GM19023 (cell line): ENCODE results near the gene ZIC2.

ENCODE experiments used
- ATAC-seq: cut with Tn5 transposase; IDR thresholded peaks from one replicate; pipeline ENCODE4 v1.9.1; 2021; ENCODE audit warnings: mild to moderate bottlenecking, moderate library complexity; ENCODE audit not compliant: unreplicated experiment

Gene ZIC2

GRCh38 chr13:99984461-99985240 lies 3.1 kb downstream of the ZIC2 start:
- ATAC-seq: no peak

- ATAC-seq: no peak
Measured at GRCh38 chr13:99985241-99985874, 3.8 kb downstream of the ZIC2 start.

- ATAC-seq: no peak
Measured at GRCh38 chr13:99985886-99986527, 4.4 kb downstream of the ZIC2 start.

- no peak for ATAC-seq
Measured at GRCh38 chr13:99986741-99987140, 5.2 kb downstream of the ZIC2 start.

DNA sequence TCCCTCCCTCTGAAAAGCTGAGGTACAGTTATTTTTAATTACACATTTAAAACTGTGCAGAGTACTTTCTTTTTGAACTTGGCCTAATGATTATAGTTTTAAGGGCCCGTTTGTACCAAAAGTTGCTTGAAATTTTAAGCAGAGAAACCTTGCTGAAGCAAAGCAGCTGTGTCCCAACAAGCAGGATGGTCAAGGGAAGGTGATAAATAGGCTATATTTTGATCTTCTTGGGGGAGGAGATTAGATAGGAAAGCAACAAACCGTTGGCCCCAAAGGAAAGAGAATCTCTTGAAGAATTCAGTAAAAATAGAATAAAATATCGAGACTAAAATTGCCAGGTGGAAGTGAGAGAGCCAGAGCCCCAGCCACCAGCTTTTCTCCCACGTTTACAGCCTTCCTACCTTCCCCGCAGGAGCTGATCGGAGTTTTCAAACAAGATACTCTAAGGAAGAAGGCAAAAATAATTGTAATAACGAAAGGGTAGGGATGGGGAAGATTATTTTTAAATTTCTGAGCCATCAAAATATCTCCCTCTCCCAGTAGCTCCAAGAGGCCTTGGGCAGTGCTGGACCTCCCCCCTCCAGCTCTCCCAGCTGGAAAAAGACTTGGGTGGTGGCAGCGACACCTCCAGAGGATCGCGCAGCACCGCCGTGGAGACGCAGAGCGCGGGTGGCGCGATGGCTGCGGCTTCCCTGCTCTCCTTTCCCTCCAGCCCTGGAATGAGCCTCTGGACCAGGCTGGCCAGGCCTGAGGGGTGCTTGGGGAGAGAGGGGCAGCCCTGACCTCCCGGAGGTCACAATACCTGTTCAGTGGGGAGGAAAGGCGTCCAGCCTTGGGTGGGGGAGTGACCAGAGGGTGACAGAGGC lies 5.8 kb downstream of the ZIC2 start:
- no peak for ATAC-seq

- no peak for ATAC-seq
Measured at GRCh38 chr13:99988529-99989275, 7.1 kb downstream of the ZIC2 start.

DNA sequence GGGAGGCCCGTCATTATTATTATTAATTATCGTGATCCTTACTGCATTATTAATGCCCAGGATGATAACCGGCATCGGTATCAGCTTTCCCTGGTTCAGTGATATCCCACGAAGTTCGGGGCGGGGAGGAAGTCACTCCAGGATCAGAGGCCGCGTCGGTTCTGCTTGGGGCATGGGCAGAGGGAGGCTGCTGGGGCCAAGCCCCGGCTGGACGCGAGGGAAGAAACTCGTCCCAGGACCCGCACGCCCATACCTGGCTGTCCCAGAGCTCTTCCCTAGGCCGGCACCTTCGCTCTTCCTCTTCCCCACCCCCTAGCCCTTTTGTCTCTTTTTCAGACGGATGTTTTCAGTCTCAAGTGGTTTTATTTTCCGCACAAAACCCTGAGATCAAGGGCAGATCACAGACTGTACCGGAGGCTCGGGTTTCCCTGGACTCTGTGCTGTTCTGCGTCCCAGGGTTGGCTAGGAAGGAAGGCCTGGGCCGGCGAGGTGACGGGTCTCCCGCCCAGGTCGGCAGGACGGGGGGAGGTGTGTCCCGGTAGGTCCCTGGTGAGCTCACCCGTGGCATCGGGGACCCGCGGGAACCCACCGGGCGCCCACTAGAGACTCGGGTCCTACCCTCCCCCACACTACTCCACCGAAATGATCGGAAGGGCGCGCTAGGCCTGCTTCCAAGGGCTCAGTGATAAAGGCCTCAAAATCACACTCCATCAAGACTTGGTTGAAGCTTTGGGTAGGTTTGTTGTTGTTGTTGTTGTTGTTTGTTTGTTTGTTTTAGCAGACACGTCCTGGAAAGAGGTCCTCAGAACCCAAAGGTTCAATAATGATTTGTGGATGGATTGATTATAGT lies 7.9 kb downstream of the ZIC2 start:
- ATAC-seq: no peak

- no peak for ATAC-seq
Measured at GRCh38 chr13:99990126-99990977, 8.8 kb downstream of the ZIC2 start.

GRCh38 chr13:99991013-99991827 lies 9.6 kb downstream of the ZIC2 start:
- no peak for ATAC-seq

GRCh38 chr13:99991828-99992775 lies 10.5 kb downstream of the ZIC2 start:
- no peak for ATAC-seq

- no peak for ATAC-seq
Measured at GRCh38 chr13:99992949-99993351, 11.4 kb downstream of the ZIC2 start.

GRCh38 chr13:99993660-99994637 lies 12.4 kb downstream of the ZIC2 start:
- ATAC-seq: no peak

DNA sequence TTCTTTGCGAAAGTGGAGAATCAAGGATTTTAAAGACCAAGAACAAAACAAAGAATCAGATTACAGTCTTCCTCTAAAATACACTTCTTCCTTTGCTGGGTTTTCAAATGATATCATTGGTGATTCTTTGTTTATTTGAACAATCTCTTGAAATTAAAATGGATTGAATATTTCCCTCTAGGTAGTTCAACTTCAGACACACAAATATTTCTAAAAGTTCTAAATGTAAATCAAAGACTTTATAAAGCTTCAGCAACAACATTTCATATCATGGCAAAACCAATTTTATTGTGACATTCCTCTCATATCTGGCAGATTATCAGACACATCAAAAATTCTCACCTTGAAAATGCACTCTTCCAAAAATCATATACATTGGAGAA lies 13.0 kb downstream of the ZIC2 start:
- ATAC-seq: no peak

GRCh38 chr13:99995104-99995588 lies 13.6 kb downstream of the ZIC2 start:
- no peak for ATAC-seq
